GM19240 (cell line): ENCODE data around the gene GATAD2A.
"Not testable (repeated sequence)": the region's sequence is repeated elsewhere in the genome, so short reads cannot be mapped to it uniquely, and the experiment has no call there.

Experiments used
- DNase-seq: peaks from one replicate; pipeline ENCODE4 v3.0.0; 2011; ENCODE audit warnings: low spot score; ENCODE audit not compliant: insufficient read length

Gene GATAD2A

GRCh38 chr19:19464339-19465098, 59.0 kb downstream of the GATAD2A start:
- no peak for DNase-seq

DNA sequence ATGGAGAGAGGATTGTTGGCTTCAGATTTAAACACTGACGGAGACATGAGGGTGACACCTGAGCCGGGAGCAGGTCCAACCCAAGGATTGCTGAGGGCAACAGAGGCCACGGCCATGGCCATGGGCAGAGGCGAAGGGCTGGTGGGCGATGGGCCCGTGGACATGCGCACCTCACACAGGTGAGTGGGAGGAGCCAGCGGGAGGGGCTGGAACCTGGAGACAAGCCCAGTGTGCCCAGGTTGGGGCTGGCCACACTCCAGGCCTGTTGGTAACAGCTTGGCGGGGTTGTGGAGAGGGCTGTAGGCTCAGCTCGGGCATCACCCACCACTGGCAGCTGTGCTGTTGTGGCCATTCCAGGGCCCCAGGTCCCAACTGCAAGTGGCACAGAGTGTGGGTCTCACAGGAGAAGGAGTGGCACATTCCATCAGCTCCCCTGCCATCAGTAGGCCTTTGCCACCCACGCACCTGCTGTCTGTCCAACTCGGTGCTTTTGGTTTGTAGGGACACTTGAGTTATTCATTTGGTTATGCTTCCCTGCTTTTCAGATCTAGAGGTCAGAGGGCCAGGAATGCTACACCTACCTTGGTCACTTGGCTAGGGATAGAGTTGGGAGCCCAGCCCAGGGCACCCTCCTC, 60.1 kb downstream of the GATAD2A start:
- DNase-seq, result no peak

DNA sequence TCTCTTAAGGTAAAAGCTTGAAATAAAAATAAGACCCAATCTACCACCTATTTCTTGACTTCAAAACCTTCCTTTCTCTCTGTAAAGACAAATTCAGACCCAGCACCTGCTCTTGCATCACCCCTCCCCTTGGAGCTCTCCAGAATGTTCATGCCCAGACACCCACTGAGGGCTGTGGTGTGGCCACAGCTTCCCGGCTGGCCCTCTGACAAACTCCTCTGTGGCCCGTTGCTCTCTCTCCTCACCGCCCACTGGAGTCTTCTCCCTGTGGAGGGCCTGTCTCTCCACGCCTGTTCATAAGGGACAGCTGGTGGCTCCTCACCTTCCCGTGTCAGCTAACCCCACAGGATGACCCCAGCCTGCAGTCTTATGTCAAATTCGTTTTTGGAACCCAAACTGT, 60.7 kb downstream of the GATAD2A start:
- DNase-seq, result no peak

- DNase-seq, result no peak
These were observed 63.1 kb downstream of the GATAD2A start for GRCh38 chr19:19468424-19469050.

DNA sequence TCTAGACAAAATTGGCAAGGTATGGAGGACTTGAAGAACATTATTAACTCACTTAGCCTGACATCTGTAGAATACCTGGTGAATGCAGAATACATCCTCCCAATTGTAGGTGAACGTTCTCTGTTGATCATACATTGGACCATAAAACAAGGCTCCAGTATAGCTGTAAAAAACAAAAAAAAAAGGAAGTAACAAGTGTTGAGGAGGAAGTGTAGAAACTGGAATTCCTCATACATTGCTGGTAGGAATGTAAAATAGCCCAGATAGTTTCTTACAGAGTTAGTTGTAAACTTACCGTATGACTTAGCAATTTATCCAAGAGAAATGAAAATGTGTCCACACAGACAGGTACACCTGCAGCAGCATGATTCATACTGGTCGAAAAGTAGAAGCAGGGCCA, 65.1 kb downstream of the GATAD2A start:
- DNase-seq, result no peak

- DNase-seq, result no peak
These were observed 66.2 kb downstream of the GATAD2A start for GRCh38 chr19:19471682-19472081.

GRCh38 chr19:19472106-19472505, 66.6 kb downstream of the GATAD2A start:
- DNase-seq, result not testable (repeated sequence)

GRCh38 chr19:19475015-19475765, 69.7 kb downstream of the GATAD2A start:
- no peak for DNase-seq

DNA sequence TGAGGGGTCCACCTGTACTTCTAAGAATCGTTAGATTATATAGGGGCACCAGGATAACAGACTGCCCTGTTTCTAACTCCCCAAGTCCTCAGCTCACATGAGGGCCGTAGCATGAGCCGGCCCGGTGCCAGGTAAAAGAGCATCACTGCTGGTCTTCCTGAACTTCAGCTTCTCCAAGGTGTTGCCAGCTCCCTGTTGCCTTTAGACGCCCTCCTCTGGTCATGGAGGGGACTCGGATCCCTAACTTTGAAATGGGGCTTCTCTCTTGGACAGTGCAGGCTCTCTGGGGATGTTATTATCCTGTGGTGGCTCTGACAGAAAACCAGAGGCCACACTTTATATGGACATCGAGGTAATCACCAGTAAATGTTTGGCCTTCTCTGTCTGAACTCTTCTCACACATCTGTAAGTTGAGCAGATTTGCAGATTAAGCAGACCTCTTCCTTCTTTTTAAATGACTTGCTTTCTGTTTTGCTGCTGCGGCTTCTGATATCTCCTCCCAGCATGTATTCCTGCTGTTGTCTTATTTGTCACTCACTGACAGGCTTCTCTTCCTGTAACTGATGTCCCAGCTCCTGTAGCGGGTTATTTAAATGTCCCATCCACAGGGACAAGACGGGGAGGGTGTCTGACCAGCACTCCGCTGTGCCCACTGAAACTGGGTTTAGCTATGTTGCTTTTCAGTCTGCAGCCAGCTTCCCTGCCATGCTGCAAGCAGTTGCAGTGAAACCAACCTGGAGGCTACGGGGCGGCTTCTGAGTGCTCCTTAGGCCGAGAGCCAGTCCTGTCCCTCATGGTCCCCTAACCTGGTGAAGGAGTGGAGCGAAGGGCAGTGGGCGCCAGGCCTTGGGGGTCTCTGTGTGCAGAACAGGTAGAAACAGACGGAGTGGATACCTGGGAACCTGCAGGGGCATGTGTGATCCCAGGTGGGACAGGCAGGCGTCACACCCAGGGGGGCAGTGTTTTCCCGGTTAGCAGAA, 70.7 kb downstream of the GATAD2A start:
- DNase-seq, result no peak

GRCh38 chr19:19477705-19478383, 72.4 kb downstream of the GATAD2A start:
- DNase-seq, result no peak

DNA sequence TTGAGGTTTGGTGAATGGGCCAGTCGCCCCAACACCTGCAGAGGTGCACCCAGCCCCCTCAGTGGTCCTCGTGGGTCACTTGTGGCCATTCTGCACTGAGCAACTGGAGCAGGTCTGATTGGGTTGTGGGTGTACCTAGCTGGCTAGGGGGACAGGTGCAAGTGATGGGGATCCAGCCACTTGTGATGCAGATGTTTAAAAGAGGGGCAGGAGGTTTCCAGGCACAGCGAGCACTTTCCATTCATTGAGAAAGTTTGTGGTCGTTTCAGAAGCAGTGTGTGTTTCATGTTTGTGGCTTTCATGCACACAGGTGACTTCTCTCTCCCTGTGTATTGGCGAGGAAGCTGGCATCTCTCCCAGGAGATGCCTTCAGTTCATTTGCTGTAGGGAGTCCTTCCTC, 75.2 kb downstream of the GATAD2A start:
- no peak for DNase-seq

DNA sequence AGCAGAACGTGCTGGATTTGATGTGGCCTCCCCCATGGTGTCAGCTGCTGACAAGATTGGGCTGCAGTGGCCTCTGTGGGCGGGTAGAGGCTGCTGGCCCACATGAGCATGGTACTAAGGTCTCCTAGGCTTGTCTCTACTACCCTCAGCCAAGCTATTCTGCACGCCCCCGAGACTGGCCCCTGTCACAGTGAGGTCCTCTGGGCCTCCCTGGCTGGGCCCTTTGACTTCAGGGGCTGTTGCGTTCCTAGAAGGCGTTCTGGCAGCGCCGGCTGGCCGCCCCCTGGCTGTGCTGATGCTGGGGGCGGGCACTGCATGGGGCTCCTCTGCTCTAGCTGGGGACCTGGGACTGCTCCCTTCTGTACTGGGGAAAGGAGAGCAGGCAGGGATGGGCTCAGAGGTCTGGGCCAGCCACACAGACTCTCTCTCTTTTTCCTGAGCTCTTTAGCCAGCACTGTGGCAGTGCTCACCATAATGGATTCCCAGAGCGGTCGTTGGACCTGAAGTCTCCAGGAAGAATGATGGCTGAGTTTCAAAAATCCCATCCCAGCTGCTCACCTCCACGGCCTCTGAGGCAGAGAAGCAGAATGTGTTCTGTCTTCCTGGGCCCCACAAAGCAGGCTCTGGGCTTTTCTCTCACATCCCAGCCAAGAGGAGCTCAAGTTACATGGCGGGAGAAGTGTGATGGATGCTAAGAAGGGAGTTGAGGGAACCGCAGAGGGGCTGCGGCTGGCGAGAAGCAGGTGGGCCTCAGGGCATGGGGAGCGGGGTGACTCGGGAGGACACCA, 77.5 kb downstream of the GATAD2A start:
- no peak for DNase-seq

- DNase-seq, result no peak
These were observed 79.9 kb downstream of the GATAD2A start for GRCh38 chr19:19485161-19485997.

GRCh38 chr19:19485998-19486290, 80.5 kb downstream of the GATAD2A start:
- no peak for DNase-seq

GRCh38 chr19:19486343-19487076, 81.0 kb downstream of the GATAD2A start:
- DNase-seq, result no peak

DNA sequence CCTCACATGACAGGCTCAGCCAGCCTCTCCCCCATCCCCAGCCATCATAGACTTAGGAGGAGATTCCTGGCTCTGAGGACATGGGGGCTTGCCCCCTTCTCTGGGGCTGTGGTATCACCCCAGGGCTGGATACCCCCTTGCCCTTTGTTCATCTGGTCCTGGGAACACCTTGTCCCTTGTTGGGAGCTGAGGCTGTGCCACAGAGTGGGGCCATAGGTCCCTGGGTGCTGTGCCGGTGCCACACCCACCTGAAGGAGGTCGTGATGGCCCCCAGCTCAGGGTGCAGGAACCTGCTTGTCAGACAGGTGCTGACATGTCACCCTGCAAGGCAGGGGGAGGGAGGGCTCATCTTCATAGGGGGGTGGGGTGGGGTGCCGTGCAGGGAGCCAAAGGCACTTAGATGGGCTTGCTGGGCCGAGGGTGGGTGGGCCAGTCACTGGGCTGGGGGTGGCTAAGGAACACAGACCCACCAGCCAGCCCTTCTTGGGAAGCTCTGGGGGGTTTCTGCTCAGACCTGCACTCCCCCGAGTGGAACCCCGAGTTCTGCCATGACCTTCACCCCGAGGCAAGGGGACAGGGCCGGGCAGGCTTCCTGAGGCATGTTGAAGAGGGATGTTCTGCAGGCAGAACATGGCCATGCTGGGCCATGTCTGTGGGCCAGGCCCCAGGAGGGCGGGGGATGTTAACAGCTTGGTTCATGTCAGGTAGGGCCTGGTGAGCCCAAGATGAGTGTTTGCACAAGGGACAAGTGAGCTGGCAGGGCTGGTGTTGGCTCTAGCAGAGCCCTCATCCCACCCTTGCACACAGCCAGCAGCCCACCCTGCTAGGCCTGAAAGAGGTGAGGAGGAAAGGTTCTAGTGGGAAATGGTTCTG, 81.8 kb downstream of the GATAD2A start:
- DNase-seq, result no peak
